Fibroblast of the conjunctiva (primary cell): ENCODE results near the gene FAM117A.
"Not testable (repeated sequence)": the region's sequence is repeated elsewhere in the genome, so short reads cannot be mapped to it uniquely, and the experiment has no call there.

Experiments used
- DNase-seq: peaks from one replicate; pipeline ENCODE4 v3.0.0-alpha.2; 2010; ENCODE audit warnings: low read depth

FAM117A gene

DNA sequence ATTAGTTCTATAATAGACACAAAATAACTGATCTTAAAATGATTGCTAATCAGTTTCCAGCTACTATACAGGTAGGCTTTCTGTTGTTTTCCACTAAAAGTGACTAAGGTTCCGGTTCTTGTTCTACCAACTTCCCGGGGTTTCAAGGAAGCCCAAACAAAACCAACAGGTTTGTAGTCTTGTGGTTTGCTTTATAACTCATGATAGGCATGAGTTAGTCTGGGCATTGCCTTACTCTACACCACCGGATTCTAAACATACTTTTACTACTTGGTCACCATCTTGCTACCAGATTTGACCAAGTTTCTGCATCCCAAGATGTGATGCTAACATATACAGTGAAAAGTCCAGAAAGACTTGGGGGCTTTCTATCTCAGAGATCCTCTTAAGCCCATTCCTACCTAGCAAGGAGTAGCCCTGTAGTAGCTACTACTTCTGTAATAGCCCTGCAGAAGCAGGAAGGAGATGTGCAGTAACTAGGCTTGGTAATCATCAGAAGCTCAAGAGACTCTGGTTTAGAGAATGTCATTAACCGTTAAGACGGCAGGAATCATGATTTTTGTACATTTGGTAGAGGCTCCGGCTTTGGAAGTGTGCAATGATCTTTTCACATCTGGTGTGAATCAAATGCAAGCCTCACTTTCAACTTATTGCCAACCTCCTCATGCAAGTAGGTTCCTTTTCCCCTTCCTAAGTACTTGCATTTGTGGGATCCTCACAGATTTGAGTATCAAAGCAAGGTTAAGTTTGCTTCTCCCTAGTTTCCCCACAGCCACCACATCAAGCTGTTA, 1.6 kb downstream of the FAM117A start:
- DNase-seq: no peak

DNA sequence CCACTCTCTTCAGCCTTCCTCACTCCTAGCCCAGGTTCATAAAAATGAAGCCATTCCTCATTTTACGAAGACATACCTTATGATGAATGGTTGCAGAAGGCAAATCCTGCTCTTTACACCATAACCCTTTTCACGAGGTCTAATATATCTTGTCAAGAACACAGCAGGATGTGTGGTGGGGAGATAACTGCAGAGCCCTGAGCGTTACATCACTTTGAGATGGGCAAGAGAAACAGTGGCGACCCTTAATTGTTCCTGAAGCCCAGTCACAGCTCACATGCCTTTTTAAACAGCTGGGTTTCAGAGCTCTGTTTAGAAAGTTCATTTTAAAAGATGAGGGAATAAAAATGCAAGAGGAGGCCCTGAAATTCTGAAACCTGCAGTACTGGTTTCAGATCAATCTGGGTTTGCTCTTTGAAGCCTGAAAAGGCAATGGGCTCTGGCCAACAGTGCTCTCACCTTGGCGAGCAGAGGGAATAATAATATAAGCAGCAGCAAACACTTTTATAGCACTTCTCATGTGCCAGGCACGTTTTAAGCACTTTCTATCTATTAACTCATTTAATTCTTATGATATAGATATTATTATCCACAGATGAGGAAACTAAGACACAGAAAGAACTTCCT, 2.9 kb downstream of the FAM117A start:
- no peak for DNase-seq

DNA sequence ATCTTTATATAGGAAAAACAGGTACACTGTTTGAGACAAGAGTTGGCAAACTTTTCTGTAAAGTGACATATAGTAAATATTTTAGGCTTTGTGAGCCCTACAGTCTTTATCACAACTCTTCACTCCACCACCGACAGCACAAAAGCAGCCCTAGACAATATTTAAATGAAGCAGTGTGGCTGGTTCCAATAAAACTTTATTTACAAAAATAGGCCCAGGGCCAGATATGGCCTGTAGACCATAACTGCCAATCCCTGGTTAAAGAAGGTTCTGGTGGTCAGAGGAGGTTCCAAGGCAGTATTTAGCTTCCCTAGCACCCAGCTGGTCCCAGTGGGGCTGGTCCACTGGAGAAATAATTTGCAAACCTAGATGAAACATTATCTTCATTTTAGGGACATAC, 3.6 kb downstream of the FAM117A start:
- no peak for DNase-seq

GRCh38 chr17:49759203-49759602, 4.7 kb downstream of the FAM117A start:
- DNase-seq: no peak

DNA sequence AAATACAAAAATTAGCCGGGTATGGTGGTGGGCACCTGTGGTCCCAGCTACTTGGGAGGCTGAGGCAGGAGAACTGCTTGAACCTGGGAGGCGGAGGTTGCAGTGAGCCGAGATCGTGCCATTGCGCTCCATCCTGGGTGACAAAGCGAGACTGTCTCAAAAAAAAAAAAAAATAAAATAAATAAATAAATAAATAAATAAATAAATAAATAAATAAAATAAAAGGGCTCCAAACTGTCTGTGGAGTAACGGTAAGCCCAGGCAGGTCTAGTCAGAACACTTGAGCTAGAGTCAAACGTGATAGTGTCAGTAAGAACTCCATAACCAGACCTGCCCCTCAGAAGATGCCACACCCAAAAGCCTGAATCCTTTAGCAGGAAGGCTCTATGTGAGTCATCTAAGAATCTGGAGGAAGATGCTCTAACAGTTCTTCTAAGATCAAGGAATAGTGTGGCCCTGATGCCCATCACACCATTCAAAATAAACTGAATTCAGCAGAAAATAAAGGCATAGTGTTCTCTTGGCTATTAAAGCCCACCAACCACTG, 5.4 kb downstream of the FAM117A start:
- not testable (repeated sequence) for DNase-seq

DNA sequence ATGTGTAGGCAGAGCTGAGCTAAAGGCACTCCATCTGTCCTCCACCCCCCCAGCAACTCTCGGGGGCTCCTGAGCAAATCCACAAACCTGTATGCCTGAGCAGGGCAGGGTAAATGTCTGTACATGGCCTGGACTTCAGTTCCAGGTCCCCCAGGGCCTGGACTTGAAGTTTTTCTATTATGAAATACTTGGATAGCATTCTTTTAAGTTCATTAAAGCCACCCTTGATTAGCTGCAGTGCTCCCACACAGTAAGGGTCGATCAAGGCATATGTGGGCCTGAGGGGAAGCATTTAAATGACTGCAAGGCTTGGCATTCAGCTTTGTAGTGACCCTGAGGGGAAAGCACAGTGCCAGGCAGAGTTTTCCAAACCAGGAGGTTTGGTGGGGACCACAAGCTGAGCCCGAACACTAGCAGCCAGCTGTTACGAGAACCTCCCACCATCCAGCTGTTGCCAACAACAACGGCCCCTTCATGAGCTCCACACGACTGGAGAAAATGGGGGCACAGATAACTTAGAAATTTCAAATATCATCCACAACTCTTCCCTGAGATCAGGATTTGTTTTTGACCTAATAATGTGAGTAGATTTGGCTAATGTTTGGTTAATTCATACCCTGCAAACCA, 6.7 kb downstream of the FAM117A start:
- no peak for DNase-seq

DNA sequence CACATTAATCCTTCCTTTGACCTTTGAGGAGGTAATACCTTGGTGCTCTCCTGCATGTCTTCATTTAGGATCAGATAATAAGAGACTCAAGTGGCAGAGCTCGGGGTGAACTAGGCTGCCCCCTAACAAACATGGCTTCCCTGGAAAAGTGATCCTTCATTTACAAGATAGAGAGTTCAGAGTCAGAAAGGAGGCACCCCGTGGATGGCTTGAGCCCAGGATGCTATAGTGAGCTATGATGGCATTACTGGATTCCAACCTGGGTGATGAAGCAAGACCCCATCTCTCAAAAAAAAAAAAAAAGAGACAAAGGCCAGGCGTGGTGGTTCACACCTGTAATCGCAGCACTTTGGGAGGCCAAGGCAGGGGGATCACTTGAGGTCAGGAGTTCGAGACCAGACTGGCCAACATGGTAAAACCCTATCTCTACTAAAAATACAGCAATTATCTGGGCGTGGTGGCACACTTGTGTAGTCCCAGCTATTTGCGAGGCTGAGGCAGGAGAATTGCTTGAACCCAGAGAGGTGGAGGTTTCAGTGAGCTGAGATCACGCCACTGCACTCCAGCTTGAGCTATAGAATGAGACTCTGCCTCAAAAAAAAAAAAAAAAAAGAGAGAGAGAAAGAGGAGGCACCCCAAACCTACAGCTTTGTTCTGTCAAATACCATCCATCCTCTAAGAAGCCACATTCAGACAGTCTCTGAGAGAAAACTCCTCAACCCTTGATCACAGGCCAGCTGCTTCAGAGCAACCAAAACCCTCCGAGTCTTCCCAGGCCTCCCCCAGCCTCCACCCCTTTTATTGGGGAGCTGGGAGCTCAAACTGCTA, 7.4 kb downstream of the FAM117A start:
- DNase-seq: no peak

GRCh38 chr17:49755663-49756283, 8.2 kb downstream of the FAM117A start:
- no peak for DNase-seq

DNA sequence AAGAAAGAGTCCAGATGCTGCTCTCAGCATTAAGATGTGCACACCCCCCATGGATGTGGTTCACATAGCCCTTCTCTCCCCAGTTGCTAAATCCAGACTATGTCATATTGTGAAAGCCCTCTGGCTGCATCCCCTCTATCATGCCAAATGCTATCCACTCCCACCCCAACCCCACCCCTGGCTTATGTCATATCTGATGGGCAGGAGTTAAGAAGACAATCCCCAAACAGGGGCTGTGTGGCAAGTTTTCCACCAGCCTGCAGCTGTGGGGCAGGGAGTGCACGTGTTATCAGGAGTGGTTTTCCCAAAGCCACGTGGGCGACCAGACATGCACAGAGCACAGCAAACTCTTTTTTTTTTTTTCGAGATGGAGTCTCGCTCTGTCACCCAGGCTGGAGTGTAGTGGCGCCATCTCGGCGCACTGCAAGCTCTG, 10.0 kb downstream of the FAM117A start:
- DNase-seq: no peak

DNA sequence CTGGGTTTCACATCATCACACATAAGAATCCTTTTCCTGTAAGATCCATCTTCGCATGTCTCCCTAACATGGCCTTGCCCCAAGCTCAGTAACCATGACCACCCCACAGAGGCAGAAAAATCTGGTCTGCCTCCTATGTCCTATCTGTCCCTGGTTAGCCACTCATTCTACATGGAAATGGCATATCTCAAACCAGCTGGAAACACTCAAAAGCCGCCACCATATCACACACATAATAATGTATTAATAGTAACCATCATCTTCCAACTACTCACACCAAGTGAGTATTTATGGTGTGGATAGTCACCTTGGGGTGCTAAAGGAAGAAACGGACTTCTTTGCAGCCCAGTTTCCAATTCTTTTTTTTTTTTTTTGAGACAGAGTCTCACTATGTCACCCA, 11.4 kb downstream of the FAM117A start:
- DNase-seq: no peak

GRCh38 chr17:49749730-49750129, 14.2 kb downstream of the FAM117A start:
- DNase-seq: no peak

- no peak for DNase-seq
These were observed 15.1 kb downstream of the FAM117A start for GRCh38 chr17:49748791-49749190.

DNA sequence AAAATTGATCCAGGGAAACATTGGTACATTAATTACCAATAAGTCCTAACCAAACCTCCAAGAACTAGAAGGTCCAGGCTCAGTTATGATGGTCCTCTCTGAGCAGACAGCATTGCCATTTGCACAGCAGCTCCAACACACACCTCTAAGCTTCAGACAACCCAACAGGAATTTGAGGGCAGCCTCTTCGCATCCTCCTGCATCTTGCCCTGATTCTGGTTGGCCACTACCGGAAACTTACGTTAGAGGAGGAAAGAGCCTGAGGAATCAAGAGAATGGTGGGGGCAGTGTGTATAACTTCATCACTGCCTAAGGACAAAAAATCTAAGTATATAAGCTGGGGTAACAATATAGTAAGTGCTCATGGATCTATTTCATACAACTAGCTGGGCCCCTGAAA, 15.7 kb downstream of the FAM117A start:
- no peak for DNase-seq

GRCh38 chr17:49747632-49748031, 16.3 kb downstream of the FAM117A start:
- DNase-seq: no peak

DNA sequence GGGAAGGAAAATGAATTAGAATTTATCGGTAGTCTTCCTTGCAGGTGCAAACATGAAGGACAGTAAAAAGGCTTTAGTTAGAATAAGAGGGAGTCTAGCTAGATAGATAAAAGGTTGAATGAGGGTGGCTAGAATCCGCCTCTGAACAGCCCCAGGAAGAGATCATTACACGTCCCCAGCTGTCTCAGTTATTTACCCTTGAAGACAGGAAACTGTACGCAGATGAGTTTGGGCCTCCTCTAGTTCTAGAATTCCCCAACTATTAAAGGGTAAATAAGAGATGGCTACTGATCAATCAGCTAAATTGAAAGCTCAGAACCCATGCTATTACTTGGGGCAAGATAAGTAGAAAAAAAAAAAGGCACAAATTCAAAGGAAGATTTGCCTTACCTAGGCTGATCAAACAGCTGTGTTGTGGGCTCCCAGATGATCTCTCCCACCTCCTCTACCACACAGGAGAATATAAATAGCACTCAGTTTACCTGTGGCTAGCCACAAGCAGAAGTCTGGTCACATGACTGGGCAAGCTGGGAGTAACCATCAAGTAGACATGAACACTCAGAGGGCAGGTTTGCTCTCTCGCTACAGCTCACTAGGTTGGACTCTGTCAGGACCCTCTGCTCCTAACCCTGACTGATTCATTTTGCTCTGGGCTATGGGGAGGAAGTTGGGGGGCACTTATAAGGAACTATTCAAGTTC, 17.0 kb downstream of the FAM117A start:
- DNase-seq: no peak

DNA sequence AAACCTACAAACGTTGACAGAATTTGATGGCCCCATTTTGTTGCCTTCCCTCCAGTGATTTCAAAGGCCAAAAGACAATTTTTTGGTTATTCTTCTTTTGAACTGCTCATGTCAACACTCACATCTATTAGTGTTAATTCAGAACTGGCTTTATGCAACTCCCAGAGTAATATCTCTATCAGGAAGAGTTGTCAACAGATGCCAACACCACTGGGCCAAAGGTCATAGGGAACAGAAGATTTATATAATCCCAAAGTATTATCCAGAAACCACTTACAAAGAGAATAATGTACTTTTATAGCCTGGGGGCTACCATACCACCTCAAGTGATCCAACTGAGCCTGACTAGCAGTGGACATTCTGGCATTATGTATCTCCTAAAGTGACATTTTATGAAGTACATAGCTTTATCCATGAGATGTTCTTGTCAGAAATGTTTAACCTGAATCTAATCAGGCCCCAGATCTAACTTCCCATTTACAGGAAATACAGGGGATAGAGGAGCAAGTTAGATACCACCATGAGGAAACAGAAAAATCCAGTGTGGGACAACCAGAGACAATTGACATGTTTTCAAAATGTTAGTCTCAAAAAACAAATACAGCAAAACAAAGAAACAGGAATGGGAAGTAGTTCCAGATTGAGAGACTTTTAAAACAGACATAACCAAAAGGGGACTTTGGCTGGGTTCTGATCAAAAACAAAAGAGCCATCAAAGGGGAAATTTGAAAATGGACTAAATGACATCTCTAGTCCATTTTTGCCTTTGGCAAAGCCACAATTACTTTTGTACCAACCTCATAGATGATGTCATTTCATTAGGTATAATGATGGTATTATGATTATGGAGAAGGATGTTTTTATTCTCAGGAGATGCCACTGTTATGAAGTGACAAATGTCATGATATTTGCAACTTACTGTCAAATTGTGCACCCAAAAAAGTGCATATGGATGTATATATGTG, 18.5 kb downstream of the FAM117A start:
- no peak for DNase-seq

DNA sequence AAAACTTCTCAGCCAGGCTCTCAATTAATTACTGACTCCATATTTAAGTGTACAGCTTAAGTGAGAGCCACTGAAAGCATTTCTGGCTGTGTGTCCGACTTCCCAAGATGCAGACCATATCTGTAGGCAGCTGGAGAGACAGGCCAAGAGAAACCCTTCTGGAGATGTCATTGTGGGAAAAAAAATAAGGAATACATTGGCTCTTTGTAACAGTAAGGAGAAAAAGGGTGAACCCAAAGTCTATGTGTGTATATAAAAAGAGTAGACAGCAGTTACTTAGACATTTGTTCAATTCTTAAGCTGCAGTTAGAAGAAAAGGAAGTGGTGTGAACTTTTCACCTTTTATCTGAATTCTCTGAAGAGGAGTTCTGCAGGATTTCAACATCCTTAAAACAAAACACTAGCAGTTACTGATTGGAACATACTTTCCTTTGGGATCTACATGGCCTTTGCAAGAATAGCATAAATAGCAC, 21.7 kb downstream of the FAM117A start:
- no peak for DNase-seq

DNA sequence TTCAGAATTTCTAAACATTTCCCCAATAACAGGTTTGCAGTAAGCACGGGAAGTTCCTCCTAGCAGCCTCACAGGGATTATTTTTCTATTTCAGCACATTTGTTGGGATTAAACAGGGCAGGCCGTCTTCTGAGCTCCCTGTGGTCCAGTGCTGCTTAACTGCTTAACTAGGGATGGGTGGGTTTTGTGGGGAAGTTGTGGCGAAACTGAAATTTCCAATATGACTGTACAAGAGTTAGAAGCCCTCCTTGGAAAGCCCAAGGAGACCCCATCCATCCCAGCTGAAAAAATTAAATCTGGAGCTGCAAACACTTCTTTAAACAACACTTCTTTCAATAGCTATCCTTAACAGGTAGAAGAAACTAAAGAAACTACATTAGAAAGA, 22.2 kb downstream of the FAM117A start:
- no peak for DNase-seq

GRCh38 chr17:49741009-49741691, 22.8 kb downstream of the FAM117A start:
- no peak for DNase-seq
